ENCODE measurements around the gene TBCD.

The TBCD gene

DNA sequence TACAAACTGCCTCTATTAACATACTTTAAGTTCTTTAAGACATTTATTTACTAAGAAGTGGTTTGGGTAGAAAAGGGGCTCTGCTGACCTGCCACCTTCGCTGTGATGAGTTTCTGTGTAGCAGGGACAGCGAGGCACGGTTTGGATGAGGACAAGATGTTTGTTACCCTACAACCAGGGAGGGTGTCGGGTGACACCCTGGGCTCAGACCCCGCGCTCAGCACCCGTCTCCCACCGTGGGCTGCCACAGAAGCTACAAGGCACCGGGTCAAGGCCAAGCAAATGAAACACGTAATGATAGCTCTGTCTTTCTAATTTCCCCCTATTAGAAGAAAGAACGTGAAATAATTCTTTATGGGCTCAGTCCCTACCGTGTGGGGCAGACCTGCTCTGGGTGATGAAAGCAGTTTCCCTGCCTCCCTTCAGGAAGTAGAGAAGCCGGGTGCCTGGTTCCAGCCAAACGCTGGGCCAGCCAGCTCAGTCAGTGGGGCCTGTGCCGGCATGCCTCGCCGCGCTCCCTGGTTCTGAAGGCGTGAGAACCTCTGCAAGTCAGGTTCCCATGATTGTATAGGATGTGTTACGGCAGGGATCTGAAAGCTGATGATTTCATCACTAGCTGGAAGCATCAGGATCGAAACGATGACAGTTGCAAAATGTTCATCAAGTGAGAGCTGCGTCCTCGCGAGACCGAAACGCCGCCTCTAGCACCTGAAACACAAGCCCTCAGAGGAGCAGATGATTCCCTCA is 84.1 kb downstream of the TBCD start:
- no peak for DNase-seq

DNA sequence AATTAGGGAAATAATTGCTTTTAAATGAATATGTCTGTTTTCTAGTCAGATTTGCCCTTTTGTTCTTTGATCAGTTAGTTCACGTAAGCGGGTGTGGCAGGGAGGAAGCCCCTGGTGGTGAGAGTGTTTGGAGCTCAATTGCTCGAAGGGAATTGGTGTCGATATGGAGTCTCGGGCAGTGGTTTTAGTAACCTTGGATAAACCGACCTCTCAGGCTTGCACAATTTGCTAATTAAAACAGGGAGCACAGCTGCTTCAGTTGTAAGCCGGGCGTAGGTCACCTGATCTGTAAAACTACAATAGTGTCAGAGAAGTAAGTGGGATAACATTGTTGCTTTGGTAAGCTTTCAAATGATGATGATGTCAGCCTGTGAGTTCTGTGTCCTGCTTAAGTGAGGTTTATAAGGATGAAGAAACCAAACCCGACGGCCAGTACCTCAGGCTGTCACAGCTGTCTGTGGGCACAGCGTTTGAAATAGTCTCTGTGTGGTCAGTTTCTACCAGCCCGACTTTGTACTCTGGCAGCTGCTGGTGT is 85.0 kb downstream of the TBCD start:
- peak; percentile 75 for DNase-seq

DNA sequence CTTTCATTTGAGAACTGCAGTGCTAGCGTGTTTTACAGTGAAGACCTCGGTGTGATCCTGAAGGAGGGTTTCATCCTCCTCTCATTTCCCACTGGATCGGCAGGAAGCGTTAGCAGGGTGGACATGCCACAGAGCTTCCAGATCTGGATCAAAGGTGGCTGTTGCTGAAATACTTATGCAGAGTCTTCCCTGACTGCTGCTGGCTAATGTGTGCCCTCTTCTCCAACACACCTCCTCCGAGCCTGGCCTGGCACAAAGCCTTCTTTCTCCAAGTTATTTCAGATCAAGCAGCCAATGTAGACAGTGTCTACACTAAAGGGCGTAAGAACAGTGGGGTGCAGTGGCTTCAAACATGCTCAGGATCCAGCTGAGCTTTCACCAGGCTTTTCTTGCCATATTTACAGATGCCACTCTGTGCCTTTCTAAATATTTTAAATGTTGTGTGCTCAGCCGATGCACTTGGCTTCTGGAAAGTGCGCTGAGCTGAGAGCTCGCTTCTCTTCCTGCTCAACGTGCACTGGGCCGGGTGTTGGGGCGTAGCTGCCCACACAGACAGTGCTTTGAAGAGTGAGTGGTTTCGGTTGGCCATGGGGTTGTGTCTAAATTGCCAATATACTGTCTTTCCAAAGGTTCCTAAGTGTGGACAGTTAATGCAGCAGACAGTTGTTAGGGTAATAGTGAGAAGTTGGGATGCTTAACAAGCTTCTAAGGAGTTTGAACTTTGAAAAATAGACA is 85.9 kb downstream of the TBCD start:
- DNase-seq, result no peak

DNA sequence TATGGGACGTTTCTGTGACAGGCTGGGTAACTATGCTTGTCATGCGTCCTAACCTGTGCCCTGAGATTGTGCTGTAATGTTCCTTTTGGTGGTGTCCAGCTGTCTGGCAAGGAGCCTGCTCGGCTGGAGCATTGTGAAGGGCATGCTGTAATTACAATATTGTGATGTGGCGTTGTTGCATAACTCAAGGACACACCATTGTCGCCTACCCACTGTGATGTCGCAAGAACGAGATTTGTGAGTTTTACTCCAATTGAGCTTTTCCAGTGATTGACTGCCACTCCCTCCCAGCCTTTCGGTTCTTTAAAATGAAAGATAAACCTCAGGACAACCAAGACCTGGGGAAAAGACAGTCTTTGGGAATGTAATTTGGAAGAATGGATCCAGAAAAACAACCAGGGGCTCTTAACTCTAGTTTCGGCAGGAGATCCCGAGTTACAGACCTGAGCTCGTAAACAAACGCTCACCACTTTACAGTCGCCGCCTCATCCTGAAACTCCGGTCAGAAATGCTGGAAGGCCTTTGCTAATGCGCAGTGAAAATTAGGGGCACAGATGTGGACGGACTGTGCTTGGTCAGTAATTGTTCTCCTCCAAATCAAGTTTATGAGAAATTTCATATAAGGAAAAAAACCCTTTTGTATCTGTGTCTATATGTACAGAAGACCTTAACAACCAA is 86.7 kb downstream of the TBCD start:
- DNase-seq, result no peak

DNA sequence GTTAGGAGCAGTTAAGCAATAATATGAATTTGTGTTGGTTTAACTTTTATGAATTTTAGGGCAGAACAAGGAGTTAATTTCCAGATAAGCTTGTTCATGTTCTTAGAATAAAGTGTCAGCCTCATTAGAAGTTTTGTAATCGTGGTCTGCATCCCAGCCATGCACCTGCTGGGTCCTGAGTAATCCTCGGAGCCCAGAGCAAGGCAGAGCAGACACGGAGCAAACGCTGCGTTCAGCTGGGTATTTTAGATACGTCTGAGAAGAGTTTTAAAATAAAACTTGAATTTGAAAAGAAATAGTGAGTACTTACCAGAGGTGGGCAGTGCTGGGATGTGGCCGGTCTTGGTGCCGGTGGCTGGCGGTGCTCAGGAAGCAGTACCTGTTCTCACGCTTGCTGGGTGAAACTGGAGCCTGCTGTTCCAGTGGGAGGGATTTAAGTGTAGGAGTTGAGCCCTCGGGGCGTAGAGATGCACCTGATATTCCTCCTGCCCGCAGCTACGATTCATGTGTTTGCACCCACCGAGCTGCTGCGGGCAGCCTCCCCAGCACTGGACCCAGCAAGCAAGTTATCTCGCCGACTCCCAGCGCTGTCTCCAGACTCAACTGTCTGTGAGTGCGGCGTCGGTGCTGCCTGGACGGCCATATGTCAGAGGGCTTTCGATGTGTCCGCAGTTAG is 87.9 kb downstream of the TBCD start, which contains the start of gene ZNF750:
Gene ZNF750 (minus strand): TSS at position 406 of the 676 bp plus-strand sequence. CDS start 7,568 bp downstream, outside the sequence.
- DNase-seq, result no peak

DNA sequence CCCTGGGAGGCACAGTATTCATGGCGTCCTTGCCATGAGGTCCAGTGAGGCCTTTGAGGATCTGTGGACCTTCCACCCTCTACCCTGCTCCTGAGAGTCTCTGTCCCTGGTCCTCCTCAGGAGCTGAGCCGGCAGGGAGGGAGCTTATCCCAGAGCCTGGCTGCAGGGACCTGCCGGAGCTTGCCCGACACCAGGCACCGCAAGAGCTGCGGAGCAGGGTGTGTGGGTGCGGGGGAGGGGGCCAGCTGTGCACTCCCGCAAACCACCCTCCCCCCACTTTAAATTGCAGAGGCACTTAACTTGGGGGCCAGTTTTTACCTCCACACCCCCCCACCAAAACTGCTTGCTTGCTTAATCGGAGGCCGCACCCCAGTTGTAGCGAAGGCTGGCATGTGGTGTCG is 88.6 kb downstream of the TBCD start:
- no peak for DNase-seq

DNA sequence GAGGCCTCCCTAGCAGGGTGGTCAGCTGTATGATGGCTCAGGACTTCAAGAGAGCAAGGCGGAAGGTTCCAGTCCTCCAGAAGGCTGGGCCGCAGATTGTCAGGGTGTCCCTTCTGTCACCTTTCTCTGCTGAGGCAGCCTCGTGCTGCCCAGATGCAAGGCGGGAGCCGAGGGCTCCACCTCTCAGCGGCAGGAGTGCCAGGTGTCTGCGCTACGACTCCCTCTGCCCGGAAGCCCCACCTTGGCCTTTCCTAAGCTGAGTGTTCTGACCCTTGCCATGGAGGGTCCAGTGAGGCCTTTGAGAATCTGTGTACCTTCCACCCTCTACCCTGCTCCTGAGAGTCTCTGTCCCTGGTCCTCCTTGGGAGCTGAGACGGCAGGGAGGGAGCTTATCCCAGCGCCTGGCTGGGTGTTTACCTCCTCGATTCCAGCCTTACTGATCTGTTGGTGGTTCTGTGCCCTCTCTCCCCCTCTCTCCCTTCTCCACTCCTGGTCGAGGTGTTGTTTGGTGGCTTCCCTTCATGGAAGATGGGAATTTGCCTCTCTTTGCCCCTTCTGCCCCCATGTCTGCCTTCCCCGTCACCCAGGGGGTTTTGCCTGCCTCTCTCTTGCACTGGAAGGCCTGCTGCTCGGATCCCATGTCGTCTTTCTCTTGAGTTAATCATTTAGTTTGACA is 90.2 kb downstream of the TBCD start:
- no peak for DNase-seq

DNA sequence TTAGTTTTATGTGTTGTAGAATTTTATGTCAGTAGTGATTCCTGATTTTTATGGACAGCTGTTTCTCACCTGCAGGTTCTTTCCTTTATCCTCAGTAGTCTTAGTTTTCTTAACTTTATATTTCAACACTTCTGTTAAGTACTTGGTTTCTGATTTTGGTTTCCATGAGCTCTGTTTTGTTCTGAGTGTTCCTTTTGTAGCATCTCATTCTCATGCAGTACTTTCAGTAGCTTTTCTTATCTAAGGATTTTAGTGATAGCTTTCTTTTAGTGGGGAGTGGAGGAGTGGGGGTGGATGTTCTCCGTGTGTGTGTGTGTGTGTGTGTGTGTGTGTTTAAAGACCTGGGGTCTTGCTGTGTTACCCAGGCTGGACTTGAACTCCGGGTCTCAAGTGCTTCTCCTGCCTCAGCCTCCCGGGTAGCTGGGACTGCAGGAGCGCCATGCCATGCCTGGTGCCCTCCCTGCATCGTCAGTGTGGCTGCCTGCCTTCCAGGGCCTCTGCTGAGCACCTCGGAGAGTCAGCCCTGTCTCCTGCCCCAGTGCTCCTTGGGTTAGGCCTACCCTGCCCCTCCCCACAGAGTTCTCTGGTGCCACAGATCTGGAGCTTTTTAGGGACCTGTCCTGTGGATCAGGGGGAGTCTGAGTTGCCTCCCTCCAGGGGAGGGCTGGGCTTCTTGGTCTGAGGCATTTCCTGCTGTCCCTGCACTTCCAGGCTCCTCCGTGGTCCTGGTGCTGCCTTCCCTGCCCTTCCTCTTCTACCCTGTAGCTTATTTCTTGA is 92.2 kb downstream of the TBCD start:
- peak; percentile 23 for DNase-seq

DNA sequence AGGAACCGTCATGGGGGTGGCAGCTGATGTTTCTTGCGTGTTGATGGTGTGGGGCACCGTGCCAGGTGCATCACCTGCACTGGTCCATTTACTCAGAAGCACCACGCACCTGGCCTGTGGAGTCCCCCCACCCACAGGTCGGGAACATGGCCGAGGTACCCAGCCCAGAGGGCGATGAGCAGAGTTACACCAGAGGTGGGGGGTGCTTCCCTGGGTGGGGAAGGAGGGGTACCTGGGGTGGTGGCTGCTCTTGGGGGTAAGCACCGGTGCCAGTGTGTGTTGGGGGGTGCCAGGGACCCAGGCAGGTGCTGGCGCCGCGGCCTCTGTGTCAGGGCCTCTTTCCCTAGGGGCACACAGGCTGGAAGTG is 92.9 kb downstream of the TBCD start:
- DNase-seq, result peak; percentile 58

DNA sequence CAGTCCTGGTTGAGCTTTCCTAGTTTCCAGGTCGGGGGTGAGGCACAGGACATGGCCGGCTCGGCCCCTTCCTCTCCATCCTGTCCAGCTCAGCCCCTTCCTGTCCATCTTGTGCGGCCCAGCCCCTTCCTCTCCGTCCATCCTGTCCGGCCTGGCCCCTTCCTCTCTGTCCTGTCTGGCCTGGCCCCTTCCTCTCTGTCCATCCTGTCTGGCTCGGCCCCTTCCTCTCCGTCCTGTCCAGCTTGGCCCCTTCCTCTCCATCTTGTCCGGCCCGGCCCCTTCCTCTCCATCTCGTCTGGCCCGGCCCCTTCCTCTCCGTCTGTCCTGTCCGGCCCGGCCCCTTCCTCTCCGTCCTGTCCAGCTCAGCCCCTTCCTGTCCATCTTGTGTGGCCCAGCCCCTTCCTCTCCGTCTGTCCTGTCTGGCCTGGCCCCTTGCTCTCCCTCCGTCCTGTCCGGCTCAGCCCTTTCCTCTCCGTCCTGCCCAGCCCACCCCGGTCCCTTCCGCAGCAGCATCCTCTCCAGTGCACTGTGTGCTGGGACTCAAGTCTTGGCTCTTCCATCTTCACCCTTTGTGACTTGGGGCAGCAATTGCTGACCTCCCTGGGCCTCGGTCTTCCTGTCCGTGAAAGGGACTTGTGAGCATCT is 93.4 kb downstream of the TBCD start:
- DNase-seq, result no peak

DNA sequence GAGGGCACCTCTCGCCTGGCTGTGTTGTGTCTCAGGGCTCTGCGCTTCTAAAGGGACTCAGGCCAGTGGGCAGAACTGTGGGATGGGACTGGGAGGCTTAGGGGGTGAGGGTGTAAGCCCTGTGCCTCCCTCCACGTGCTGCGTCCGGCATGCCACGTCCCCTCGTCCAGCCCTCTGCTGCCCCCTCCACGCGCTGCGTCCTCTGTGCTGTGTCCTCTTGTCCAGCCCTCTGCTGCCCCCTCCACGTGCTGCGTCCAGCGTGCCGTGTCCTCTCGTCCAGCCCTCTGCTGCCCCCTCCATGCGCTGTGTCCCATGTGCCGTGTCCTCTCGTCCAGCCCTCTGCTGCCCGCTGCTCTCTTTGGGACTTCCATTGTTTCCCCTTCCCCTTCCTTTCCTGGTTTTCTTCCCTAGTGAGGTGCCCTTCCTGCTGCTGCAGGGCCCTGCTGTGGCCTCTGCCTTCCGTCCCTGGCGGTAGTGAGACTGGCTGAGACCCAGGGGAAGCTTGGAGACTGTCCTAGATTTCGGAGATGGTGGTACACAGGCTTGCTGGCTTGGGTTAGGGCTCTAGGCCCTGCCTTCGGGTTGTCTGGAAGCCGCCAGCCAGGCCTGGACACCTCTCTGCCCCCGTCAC is 94.3 kb downstream of the TBCD start:
- no peak for DNase-seq

DNA sequence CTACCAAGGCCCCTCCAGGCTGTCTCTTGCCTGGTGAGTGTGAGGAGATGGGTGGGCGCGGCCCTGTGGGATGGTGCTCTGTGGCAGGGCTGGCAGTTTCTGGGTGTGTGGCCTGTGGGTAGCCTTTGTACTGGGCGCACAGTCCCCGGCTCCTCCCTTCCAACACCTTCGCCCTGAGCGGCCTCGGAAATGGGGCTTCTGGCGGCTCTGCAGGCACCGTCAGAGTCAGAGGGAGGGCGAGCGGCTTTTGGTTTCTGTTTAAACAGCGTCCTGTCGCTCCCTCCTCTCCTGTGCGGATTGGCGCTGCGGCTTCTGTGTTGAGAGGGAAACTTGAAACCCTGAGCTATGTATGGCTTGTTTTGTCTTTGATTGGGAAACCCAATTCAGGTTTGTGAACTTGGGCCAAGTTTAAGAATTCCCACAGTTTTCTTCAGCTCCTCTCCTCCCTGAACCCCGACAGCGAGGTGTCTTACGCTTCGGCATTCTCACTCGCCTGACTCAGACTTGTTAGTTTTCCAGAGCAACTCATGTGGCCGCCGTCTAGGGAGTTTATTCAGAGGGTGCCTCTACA is 96.2 kb downstream of the TBCD start:
- no peak for DNase-seq

DNA sequence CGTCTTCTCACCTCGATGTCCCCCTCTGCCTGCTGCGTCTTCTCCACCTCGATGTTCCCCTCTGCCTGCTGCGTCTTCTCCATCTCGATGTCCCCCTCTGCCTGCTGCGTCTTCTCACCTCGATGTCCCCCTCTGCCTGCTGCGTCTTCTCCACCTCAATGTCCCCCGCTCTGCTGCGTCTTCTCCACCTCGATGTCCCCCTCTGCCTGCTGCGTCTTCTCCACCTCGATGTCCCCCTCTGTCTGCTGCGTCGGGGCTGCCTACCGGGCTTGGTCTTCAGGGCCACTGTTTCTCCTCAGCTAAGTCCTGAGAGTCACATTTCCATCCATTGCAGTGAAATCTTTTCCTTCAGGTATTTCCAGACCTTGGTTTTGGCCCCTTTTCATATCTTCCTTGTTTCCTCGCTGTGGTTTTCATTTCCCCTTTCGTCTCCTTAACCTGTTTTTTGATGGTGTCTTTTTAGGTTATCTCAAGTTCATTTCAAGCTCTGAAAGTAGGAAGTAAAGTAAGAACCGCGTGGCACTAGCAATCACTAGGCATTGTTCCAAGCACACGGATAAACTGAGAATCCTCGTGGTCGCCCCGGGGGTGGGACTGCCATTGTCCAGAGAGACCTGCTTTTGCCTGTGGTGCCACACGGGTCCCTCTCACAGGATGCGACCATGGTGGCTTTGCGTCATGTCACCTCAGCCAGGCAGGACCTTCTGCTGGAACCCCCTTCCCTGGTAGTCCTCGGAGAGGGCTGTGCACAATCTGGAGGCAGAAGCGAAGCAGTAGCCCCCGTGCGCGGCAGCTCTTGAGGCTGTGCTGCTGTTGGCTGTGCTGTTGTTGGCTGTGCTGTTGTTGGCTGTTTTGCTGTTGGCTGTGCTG is 97.4 kb downstream of the TBCD start:
- no peak for DNase-seq

DNA sequence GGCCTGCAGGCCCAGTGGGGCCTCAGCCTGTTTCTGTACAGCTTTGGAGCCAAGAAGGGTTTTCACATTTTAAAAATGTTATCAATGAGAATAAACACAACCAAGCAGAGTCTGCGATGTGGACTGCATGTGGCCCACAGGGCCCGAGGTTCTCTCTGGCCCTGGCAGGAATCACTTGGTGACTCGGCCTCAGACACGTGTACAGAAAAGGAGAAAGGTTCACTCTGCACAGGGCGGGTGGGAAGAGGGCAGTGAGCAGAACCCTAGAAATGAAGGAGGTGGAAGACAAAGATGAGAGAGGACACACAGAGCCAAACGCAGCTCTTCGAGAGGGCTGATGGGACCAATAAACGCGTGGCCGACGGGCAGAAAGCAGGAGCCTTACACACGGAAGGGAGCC is 99.5 kb downstream of the TBCD start:
- no peak for DNase-seq

DNA sequence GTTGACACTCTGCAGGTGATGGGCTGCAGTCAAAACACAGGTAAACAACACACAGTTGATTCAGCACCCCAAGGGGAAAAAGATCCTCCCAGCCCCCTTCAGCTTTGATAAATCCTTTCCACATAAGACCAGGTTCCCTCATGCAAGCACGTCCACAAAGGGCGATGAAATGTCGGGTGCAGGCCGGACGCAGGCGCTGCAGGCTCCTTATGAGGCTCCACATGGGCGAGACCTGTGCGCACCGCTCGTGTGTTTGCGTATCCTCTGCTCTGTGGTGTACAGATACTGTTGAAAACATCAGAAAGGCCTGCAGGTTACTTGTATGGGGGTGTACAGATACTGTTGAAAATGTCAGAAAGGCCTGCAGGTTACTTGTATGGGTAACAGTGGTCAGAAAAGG is 102.4 kb downstream of the TBCD start:
- no peak for DNase-seq

DNA sequence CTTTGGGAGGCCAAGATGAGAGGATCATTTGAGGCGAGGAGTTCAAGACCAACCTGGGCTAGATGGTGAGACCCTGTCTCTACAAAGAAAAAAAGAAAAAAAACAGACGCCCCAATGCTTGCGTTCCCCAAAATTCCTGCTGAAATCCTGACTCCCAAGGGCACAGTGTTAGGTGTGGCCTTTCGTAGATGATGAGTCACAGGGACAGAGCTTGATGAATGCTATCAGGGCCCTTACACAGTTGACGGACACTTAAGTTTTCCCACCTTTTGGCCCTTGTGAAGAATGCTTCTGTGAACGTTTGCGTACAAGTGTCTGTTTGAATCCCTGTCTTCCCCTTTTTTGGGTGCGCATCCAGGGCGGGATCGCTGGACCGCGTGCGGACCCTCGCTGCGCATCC is 104.5 kb downstream of the TBCD start:
- no peak for DNase-seq

DNA sequence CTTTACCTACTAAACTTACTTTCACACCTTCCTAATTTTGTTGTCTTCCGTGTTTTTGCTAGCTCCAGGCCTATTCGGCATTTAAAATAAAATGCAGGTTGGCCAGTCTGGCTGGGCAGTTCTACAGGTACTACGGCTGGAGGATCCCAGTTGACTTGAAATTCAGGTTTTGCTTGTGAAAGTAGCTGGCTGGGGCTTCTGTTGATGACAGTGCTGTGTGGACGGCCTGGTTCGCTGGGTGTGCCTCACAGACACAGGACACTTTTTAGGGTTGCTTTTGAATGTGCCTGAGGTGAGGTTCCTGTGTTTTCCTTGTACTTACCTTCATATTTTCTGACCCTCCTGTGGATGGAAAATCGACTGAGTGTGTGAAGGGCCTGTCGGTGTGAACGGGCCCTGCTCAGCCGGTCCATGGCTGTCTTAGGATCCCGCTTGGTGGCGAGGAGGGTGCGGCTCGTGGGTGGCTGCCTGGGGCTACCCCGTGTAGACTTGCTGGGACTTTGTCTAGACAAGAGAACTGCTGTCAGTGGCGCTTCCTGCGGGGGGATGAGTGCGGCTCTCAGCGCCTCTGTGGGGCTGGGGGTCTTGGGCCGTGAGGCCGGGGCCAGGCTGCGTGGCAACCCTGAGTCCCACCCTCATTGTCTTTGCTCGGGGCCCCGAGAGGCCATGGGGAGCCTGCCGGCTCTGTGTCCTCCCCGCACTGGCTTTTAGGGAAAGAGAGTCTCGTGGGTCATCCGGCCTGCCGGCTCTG is 106.7 kb downstream of the TBCD start:
- DNase-seq, result no peak

Data from COR-L47 (cell line).